Measurements from ENCODE around the gene CACNA1G.

Gene CACNA1G

GRCh38 chr17:50558941-50559614 lies 1.4 kb upstream of the CACNA1G start:
- no peak for TF ChIP-seq CTCF (IDR thresholded peaks at IDR 0.05; ENCODE audit: low read depth, low read length, missing control alignments)
- H3K4me3 ChIP-seq (replicated peaks; ENCODE audit: low read depth, low read length): peak overlapping the region; percentile 20
- no peak for DNase-seq (ENCODE audit: extremely low read depth, low read depth)

DNA sequence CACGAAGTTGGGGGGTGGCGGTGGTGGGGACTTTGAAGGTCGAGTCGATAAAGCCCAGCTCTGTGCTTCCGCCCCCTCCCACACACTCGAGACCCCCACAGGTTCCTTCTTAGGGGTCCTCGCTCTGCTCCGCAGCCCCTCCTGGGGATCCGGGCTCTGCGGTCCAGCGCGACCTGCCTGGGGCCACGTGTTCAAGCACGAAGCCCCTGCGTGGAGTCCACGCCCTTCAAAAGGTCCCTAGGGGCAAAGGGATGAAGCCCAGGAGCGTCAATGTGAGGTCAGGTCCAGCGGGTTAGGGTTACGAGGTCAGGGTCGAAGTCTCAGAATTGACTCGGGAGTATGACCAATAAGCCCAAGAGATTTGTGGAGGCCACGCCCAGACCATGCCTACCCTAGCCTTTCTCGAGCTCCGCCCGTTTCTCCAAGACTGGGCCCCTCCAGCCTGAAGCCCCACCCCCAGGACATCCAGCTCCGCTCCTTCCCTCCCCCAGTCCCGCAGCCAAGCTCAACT lies 786 bp upstream of the CACNA1G start:
- DNase-seq (ENCODE audit: extremely low read depth, low read depth): no peak
- H3K4me3 ChIP-seq (replicated peaks; ENCODE audit: low read depth, low read length): peak overlapping the region; percentile 30
- no peak for TF ChIP-seq CTCF (IDR thresholded peaks at IDR 0.05; ENCODE audit: low read depth, low read length, missing control alignments)

DNA sequence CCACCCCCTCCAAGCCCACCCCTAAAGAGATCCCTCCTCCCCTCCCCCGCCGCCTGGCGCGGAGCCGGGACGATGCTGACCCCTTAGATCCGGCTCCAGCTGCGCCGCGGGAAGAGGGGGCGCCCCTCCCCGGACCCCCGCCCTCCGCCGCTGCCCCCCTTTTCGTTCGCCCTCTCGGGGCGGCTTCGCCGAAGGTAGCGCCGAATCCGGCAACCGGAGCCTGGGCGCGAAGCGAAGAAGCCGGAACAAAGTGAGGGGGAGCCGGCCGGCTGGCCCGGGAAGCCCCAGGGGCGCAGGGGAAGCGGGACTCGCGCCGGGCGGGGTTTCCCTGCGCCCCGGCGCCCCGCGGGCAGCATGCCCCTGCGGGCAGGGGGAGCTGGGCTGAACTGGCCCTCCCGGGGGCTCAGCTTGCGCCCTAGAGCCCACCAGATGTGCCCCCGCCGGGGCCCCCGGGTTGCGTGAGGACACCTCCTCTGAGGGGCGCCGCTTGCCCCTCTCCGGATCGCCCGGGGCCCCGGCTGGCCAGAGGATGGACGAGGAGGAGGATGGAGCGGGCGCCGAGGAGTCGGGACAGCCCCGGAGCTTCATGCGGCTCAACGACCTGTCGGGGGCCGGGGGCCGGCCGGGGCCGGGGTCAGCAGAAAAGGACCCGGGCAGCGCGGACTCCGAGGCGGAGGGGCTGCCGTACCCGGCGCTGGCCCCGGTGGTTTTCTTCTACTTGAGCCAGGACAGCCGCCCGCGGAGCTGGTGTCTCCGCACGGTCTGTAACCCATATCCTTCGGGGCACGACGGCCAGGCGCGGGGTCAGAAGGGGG lies 623 bp downstream of the CACNA1G start:
- DNase-seq (ENCODE audit: extremely low read depth, low read depth): no peak
- H3K4me3 ChIP-seq (replicated peaks; ENCODE audit: low read depth, low read length): peak overlapping the region; percentile 30
- no peak for TF ChIP-seq CTCF (IDR thresholded peaks at IDR 0.05; ENCODE audit: low read depth, low read length, missing control alignments)

DNA sequence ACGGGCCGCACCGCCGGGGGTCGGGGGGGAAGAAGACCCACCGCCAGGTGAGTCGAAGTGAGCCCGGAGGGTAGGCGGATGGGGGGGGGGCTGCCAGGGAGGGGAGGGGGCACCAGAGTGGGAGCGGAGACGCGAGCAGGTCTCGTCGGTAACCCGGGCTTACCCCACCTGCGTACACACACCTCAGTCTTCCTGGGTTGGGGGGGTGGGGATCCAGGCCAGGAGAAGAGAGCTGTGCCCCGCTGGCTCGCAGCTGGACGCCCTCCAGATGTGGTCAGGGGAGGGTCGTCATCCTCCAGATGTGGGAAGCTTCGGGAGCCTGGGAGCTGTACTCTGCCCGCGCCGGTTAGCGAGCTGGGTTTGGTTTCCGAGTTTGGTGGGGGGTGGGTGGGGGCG lies 1.2 kb downstream of the CACNA1G start:
- TF ChIP-seq CTCF (IDR thresholded peaks at IDR 0.05; ENCODE audit: low read depth, low read length, missing control alignments): no peak
- no peak for DNase-seq (ENCODE audit: extremely low read depth, low read depth)
- no peak overlapping the region for H3K4me3 ChIP-seq (replicated peaks; ENCODE audit: low read depth, low read length)

DNA sequence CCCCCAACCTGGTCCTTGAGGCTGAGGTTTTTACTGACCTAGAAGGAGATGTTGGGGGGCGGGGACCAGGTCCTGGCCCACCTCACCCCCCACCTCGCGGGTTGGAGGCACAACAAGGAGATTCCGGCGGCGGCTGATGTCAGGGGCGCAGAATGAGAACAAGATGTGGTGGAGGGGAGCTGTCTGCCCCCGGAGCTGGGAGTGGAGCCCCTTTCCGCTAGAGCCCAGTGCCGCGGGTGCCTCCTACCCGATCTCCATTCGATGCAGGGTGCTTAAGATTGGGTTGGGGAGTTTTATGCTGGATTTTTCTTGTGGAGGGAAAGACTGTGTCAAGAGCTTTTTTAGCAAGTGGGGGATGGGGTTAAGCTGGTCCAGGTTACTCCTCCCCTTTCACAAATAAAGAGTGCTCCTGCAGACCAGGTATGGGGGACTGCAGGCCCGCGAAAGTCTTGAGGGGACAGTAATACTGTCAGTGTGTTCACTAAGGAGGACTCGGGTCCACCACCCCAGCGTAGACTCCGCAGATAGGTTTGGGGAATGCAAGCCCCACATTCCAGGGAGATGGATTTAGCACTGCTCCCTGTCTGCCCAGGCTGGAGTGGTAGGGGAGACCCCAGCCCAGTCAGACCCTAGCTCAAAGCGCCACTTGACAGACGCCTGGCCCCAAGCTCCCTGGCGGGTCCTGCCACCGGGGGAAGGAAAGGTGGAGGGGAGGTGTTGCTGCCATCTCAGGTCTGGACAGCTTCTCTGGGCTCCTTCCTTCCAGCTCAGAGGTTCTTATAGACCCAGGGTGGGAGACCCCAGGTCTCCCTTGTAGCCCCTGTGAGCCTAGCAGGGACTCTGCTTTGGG lies 2.0 kb downstream of the CACNA1G start:
- no peak for TF ChIP-seq CTCF (IDR thresholded peaks at IDR 0.05; ENCODE audit: low read depth, low read length, missing control alignments)
- H3K4me3 ChIP-seq (replicated peaks; ENCODE audit: low read depth, low read length): peak overlapping the region; percentile 15; the same call in 1 of the 2 replicates
- no peak for DNase-seq (ENCODE audit: extremely low read depth, low read depth)

GRCh38 chr17:50563092-50563511 lies 2.6 kb downstream of the CACNA1G start:
- H3K4me3 ChIP-seq (replicated peaks; ENCODE audit: low read depth, low read length): no peak overlapping the region
- TF ChIP-seq CTCF (IDR thresholded peaks at IDR 0.05; ENCODE audit: low read depth, low read length, missing control alignments): no peak
- no peak for DNase-seq (ENCODE audit: extremely low read depth, low read depth)
